Measurements from ENCODE around the gene NIN. TPM values are rescaled to one million over a fixed set of nuclear protein-coding genes. Genes with fewer than 3 reads are reported as not detected.
A peak's percentile ranks its signal among the peaks of the same experiment; 100 is the strongest.
"Not testable (repeated sequence)": the region's sequence is repeated elsewhere in the genome, so short reads cannot be mapped to it uniquely, and the experiment has no call there.

Gene NIN
- total RNA-seq, 5 donors from 2014 or later (not counting 1 experiment from before 2014, with no cell fraction given): 92.8 to 141 (median 106) TPM

DNA sequence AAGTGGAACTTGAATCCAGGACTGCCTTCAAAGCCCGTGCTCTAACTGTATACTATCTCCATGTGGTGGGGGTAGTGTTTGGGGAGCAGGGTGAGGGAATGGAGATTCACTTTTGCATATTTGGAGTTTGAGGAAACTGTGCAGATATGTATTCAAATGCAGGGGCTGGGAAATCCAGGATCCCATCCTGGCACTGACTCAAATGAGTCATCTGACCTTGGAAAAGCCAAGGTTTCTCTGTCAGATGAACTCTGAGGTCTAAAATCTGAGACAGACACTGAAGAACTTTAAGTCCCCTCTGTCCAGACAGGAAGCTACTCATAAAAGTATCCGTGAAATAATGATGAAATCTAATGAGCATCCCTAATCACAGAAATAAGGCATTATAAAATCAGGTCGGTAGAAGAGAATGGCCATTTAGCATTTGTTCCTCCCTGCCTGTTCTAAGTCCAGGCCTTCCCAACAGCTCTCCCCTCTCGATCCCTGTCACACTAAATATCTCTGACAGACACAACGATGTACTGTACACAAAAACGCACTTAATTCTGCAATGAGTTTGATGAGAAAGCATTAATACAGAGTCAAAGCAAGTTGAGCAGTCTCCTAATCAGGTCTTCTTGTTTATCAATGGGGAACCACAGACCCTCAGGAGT lies 14.4 kb downstream of the NIN start:
- ChIA-PET CTCF (interaction anchor here (0.6 to 0.7 kb wide), 2 partner anchors 11 to 13 kb away, joined by 3 read pairs; no protein-coding TSS in a partner anchor), POLR2A (interaction anchor here (0.6 to 0.7 kb wide), 2 partner anchors 26 to 481 kb away, joined by 3 to 4 read pairs; no protein-coding TSS in a partner anchor)
- Mint-ChIP-seq H3K36me3 (peaks cover 38% of the 10 kb centered on the region), H3K4me1 (peaks cover 77 to 81% (median 80%) of the 10 kb centered on the region in 3 donors), H3K4me3 (no peak overlapping the region), H3K27me3 (no peaks in the 10 kb centered on the region), H3K27ac (peak overlapping the region; percentile 53 to 91), H3K9me3 (peaks cover 0 to 5% (median 0%) of the 10 kb centered on the region in 3 donors)
- Histone ChIP-seq H3K9me3 (no peaks in the 10 kb centered on the region), H3K36me3 (ENCODE audit: control insufficient read depth in 2 of 2, extremely low read depth in 1 of 2, insufficient read depth in 1 of 2, low read length in 1 of 2) (peaks cover 0 to 11% of the 10 kb centered on the region in 2 donors), H3K27ac (ENCODE audit: low read length) (no peak overlapping the region), H3K27me3 (replicated peaks in 1 of 2; ENCODE audit: control insufficient read depth in 2 of 2, extremely low read depth in 1 of 2, insufficient read depth in 2 of 2, low read length in 1 of 2) (no peaks in the 10 kb centered on the region), H3K4me3 (ENCODE audit: control insufficient read depth in 1 of 2, extremely low read depth in 1 of 2, low read length in 1 of 2) (no peak overlapping the region), H3K4me1 (ENCODE audit: control insufficient read depth in 1 of 2, extremely low read depth in 1 of 2, insufficient read depth in 2 of 2, low read length in 2 of 2) (peaks cover 46 to 54% of the 10 kb centered on the region in 2 experiments)
- 92% methylated on average over 2 of the region's 6 CpGs for WGBS (ENCODE audit: insufficient coverage)
- no peak for DNase-seq
- no peak for ATAC-seq (replicated peaks in 1 of 4)

DNA sequence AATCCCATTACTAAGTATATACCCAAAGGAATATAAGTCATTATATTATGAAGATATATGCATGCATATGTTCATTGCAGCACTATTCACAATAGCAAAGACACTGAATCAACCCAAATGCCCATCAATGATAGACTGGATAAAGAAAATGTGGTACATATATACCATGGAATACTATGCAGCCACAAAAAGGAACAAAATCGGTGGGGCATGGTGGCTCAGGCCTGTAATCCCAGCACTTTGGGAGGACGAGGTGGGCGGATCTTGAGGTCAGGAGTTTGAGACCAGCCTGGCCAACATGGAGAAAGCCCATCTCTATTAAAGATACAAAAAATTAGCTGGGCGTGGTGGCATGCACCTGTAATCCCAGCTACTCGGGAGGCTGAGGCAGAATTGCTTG lies 15.4 kb downstream of the NIN start:
- H3K4me1 ChIP-seq (ENCODE audit: control insufficient read depth in 1 of 2, extremely low read depth in 1 of 2, insufficient read depth in 2 of 2, low read length in 2 of 2): peaks cover 44% of the 10 kb centered on the region in 2 experiments
- DNase-seq; H3K9me3 Mint-ChIP-seq; H3K27me3 Mint-ChIP-seq; H3K4me3 ChIP-seq (ENCODE audit: control insufficient read depth in 1 of 2, extremely low read depth in 1 of 2, low read length in 1 of 2); H3K9me3 ChIP-seq; POLR2A ChIA-PET; H3K27me3 ChIP-seq (replicated peaks in 1 of 2; ENCODE audit: control insufficient read depth in 2 of 2, extremely low read depth in 1 of 2, insufficient read depth in 2 of 2, low read length in 1 of 2); ATAC-seq (replicated peaks in 1 of 4); CTCF ChIA-PET; H3K27ac ChIP-seq (ENCODE audit: low read length); H3K36me3 ChIP-seq (ENCODE audit: control insufficient read depth in 2 of 2, extremely low read depth in 1 of 2, insufficient read depth in 1 of 2, low read length in 1 of 2); H3K4me3 Mint-ChIP-seq: not testable (repeated sequence)
- WGBS (ENCODE audit: insufficient coverage): 100% methylated on average over 4 of the region's 5 CpGs
- Mint-ChIP-seq H3K27ac (peak overlapping the region; percentile 86 to 91), H3K4me1 (peaks cover 67 to 74% (median 74%) of the 10 kb centered on the region in 3 donors), H3K36me3 (peaks cover 33% of the 10 kb centered on the region)

DNA sequence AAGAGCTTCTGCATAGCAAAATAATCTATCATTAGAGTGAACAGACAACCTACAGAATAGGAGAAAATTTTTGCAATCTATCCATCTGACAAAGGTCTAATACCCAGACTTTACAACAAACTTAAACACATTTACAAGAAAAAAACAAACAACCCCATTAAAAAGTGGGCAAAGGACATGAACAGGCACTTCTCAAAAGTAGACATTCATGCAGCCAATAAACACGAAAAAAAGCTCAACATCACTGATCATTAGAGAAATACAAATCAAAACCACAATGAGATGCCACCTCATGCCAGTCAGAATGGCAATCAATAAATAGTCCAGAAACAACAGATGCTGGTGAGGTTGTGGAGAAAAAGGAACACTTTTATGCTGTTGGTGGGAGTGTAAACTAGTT lies 15.9 kb downstream of the NIN start:
- not testable (repeated sequence) for H3K9me3 Mint-ChIP-seq; H3K4me3 ChIP-seq (ENCODE audit: control insufficient read depth in 1 of 2, extremely low read depth in 1 of 2, low read length in 1 of 2); H3K27me3 Mint-ChIP-seq; H3K36me3 ChIP-seq (ENCODE audit: control insufficient read depth in 2 of 2, extremely low read depth in 1 of 2, insufficient read depth in 1 of 2, low read length in 1 of 2); H3K27ac ChIP-seq (ENCODE audit: low read length); H3K9me3 ChIP-seq; H3K27me3 ChIP-seq (replicated peaks in 1 of 2; ENCODE audit: control insufficient read depth in 2 of 2, extremely low read depth in 1 of 2, insufficient read depth in 2 of 2, low read length in 1 of 2); ATAC-seq (replicated peaks in 1 of 4); DNase-seq
- CTCF ChIA-PET: interaction anchor here in 1 of 2 donors (1.9 kb wide), 1 partner anchor 45 kb away, joined by 10 read pairs; no protein-coding TSS in a partner anchor
- Mint-ChIP-seq H3K4me3 (peak overlapping the region in 1 of 3 donors; percentile 62), H3K4me1 (peaks cover 62 to 71% (median 71%) of the 10 kb centered on the region in 3 donors), H3K36me3 (peaks cover 31% of the 10 kb centered on the region), H3K27ac (peak overlapping the region; percentile 86 to 91)
- peaks cover 39% of the 10 kb centered on the region in 2 experiments for H3K4me1 ChIP-seq (ENCODE audit: control insufficient read depth in 1 of 2, extremely low read depth in 1 of 2, insufficient read depth in 2 of 2, low read length in 2 of 2)
- WGBS (ENCODE audit: insufficient coverage): no CpG with 5 or more reads among the region's 1 CpG
- POLR2A ChIA-PET: interaction anchor here in 1 of 2 donors (0.6 kb wide), 1 partner anchor 798 kb away, joined by 7 read pairs; no protein-coding TSS in a partner anchor

DNA sequence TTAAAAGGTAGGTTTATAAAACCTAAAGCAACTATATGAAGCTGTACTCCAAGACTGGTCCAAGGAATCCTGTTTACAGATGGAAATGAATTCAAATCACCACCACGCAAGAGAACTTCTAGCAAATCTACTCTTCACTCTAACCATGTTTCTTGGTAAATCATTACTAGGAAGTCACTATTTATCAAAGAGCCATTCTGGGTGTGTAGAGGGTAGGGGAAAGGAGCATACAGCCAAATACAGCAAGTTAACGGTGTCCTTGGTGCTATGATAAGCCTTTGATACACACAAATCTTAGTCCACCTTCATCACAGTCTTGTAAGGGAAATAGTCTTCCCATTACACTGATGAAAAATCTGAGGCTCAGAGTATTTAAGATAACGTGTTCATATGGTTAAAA lies 16.8 kb downstream of the NIN start:
- Histone ChIP-seq H3K4me1 (ENCODE audit: control insufficient read depth in 1 of 2, extremely low read depth in 1 of 2, insufficient read depth in 2 of 2, low read length in 2 of 2) (peaks cover 33 to 36% of the 10 kb centered on the region in 2 experiments), H3K4me3 (ENCODE audit: control insufficient read depth in 1 of 2, extremely low read depth in 1 of 2, low read length in 1 of 2) (no peak overlapping the region), H3K27me3 (replicated peaks in 1 of 2; ENCODE audit: control insufficient read depth in 2 of 2, extremely low read depth in 1 of 2, insufficient read depth in 2 of 2, low read length in 1 of 2) (no peaks in the 10 kb centered on the region), H3K27ac (ENCODE audit: low read length) (peak overlapping the region; percentile 66), H3K9me3 (no peaks in the 10 kb centered on the region), H3K36me3 (ENCODE audit: control insufficient read depth in 2 of 2, extremely low read depth in 1 of 2, insufficient read depth in 1 of 2, low read length in 1 of 2) (peaks cover 0 to 5% of the 10 kb centered on the region in 2 donors)
- Mint-ChIP-seq H3K36me3 (peaks cover 28% of the 10 kb centered on the region), H3K9me3 (peaks cover 0 to 5% (median 0%) of the 10 kb centered on the region in 3 donors), H3K27me3 (no peaks in the 10 kb centered on the region), H3K27ac (peak overlapping the region; percentile 86 to 91), H3K4me1 (peaks cover 61 to 69% (median 68%) of the 10 kb centered on the region in 3 donors), H3K4me3 (peak overlapping the region in 2 of 3 donors; percentile 35 to 62)
- peak in 2 of 4 experiments; percentile 45 for ATAC-seq (replicated peaks in 1 of 4)
- ChIA-PET POLR2A (no interaction called here), CTCF (interaction anchor here in 1 of 2 donors (1.9 kb wide), 1 partner anchor 46 kb away, joined by 10 read pairs; no protein-coding TSS in a partner anchor)
- no peak for DNase-seq
- no CpG with 5 or more reads among the region's 3 CpGs for WGBS (ENCODE audit: insufficient coverage)

DNA sequence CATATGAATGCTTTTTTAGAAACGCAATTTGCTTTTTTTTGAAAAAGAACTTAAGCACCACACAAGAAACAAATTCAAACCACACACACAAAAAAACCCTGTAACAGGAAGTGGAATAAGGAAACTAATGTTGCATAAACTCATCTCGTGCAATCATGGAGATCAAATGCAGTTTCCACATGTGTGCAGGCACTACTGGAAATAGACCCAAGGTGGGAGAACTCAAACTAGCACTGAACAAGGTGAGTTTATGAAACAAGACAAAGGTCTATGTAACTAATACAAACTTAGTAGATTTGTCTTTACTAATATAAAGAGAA lies 17.5 kb downstream of the NIN start:
- Mint-ChIP-seq H3K27me3 (no peaks in the 10 kb centered on the region), H3K36me3 (peaks cover 26% of the 10 kb centered on the region), H3K27ac (peak overlapping the region; percentile 95 to 98), H3K4me1 (peaks cover 65% of the 10 kb centered on the region in 3 donors), H3K4me3 (peak overlapping the region; percentile 61 to 79 (median 77)), H3K9me3 (peaks cover 0 to 5% (median 0%) of the 10 kb centered on the region in 3 donors)
- peaks cover 0 to 7% of the 10 kb centered on the region in 2 donors for H3K36me3 ChIP-seq (ENCODE audit: control insufficient read depth in 2 of 2, extremely low read depth in 1 of 2, insufficient read depth in 1 of 2, low read length in 1 of 2)
- ChIA-PET POLR2A (no interaction called here), CTCF (interaction anchor here (0.6 to 1.9 kb wide), 3 partner anchors 16 to 106 kb away, joined by 3 to 10 read pairs (median 3); no protein-coding TSS in a partner anchor)
- H3K4me1 ChIP-seq (ENCODE audit: control insufficient read depth in 1 of 2, extremely low read depth in 1 of 2, insufficient read depth in 2 of 2, low read length in 2 of 2): peaks cover 31 to 32% of the 10 kb centered on the region in 2 experiments
- ATAC-seq (replicated peaks in 1 of 4) (peak; percentile 83 to 93 (median 87)), DNase-seq (peak in 2 of 35 experiments; percentile 13 to 69)
- no peaks in the 10 kb centered on the region for H3K27me3 ChIP-seq (replicated peaks in 1 of 2; ENCODE audit: control insufficient read depth in 2 of 2, extremely low read depth in 1 of 2, insufficient read depth in 2 of 2, low read length in 1 of 2)
- H3K9me3 ChIP-seq: no peaks in the 10 kb centered on the region
- WGBS (ENCODE audit: insufficient coverage): no CpG with 5 or more reads among the region's 2 CpGs
- peak overlapping the region; percentile 66 for H3K27ac ChIP-seq (ENCODE audit: low read length)
- H3K4me3 ChIP-seq (ENCODE audit: control insufficient read depth in 1 of 2, extremely low read depth in 1 of 2, low read length in 1 of 2): peak overlapping the region; percentile 6 to 19

DNA sequence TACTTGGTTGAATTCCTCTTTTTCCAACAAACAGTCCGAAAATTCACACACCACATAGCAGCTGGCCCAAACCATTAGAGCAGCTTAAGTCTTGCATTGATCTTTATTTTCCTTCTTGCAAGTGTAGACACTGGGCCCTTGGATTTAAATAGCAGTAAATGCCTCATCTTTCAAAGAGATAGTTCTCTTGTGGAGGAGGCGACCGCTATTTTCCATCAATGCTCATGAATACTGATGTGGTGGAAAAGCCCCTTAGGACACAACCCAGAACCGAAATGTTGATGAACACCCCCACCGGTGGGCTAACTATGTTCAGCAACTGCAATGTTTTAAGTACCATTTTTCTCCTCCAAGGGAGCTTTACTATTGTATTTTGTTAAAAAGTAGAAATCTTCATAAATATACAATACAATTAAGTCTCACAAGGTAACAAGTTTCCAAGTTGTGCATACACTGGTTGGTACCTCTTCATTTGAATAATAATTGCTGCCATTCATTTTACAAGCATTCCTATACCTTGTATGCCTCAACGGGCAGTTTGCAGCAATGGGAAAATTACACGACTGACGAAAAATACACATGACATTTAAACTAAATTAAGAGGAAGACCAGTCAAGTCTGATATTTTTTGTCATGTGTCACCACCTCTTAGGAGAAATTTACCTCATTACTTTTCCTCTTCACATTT lies 18.0 kb downstream of the NIN start:
- H3K4me3 Mint-ChIP-seq: peak overlapping the region; percentile 61 to 79 (median 77)
- no CpG with 5 or more reads among the region's 8 CpGs for WGBS (ENCODE audit: insufficient coverage)
- Histone ChIP-seq H3K4me1 (ENCODE audit: control insufficient read depth in 1 of 2, extremely low read depth in 1 of 2, insufficient read depth in 2 of 2, low read length in 2 of 2) (peaks cover 31 to 37% of the 10 kb centered on the region in 2 experiments), H3K27me3 (replicated peaks in 1 of 2; ENCODE audit: control insufficient read depth in 2 of 2, extremely low read depth in 1 of 2, insufficient read depth in 2 of 2, low read length in 1 of 2) (no peaks in the 10 kb centered on the region), H3K9me3 (no peaks in the 10 kb centered on the region), H3K4me3 (ENCODE audit: control insufficient read depth in 1 of 2, extremely low read depth in 1 of 2, low read length in 1 of 2) (peak overlapping the region; percentile 19 to 23), H3K36me3 (ENCODE audit: control insufficient read depth in 2 of 2, extremely low read depth in 1 of 2, insufficient read depth in 1 of 2, low read length in 1 of 2) (peaks cover 0 to 12% of the 10 kb centered on the region in 2 donors), H3K27ac (ENCODE audit: low read length) (peak overlapping the region; percentile 66)
- H3K4me1 Mint-ChIP-seq: peaks cover 63 to 68% (median 64%) of the 10 kb centered on the region in 3 donors
- ChIA-PET POLR2A (interaction anchor here in 1 of 2 donors (1.4 kb wide), 1 partner anchor 9 kb away, joined by 3 read pairs; no protein-coding TSS in a partner anchor), CTCF (interaction anchor here (0.6 to 1.9 kb wide), 4 partner anchors 16 to 106 kb away, joined by 3 to 10 read pairs (median 5); no protein-coding TSS in a partner anchor)
- peaks cover 22% of the 10 kb centered on the region for H3K36me3 Mint-ChIP-seq
- no peaks in the 10 kb centered on the region for H3K27me3 Mint-ChIP-seq
- peak in 1 of 4 experiments; percentile 59 for ATAC-seq (replicated peaks in 1 of 4)
- peaks cover 0 to 5% (median 0%) of the 10 kb centered on the region in 3 donors for H3K9me3 Mint-ChIP-seq
- no peak for DNase-seq
- peak overlapping the region; percentile 95 to 98 for H3K27ac Mint-ChIP-seq
